Kidney epithelial cell (primary cell): ENCODE results near the gene SHROOM2. TPM values are rescaled to one million over a fixed set of nuclear protein-coding genes. Genes with fewer than 3 reads are reported as not detected.
A peak's percentile ranks its signal among the peaks of the same experiment; 100 is the strongest.

Experiments
- DNase-seq: peaks from one replicate; pipeline ENCODE4 v3.0.0-alpha.2; 2010; ENCODE audit warnings: low read depth
- H3K27me3 ChIP-seq: 2 replicates; pipeline ENCODE4 v1.6.0; 2011; ENCODE audit warnings: low read length; ENCODE audit not compliant: control insufficient read depth, insufficient read depth
- H3K36me3 ChIP-seq: 2 replicates; pipeline ENCODE4 v1.5.1; 2011; ENCODE audit warnings: low read length; ENCODE audit not compliant: control insufficient read depth, insufficient read depth
- H3K4me3 ChIP-seq: 2 replicates; pipeline ENCODE4 v1.5.1; 2011; ENCODE audit warnings: low read depth, mild to moderate bottlenecking, control low read depth, low read length
- CTCF ChIP-seq: IDR thresholded peaks from 2 replicates; pipeline ENCODE4 v1.5.1; 2011; ENCODE audit warnings: mild to moderate bottlenecking, moderate library complexity, low read length, control low read depth, inconsistent platforms; ENCODE audit not compliant: insufficient read depth, poor library complexity, severe bottlenecking
- total RNA-seq: library from RNA; depleted of rRNA; stranded (reverse); fragments of >200 nt; gene quantifications from 2 replicates; pipeline ENCODE4 v1.2.3, GENCODE V29; 2015

SHROOM2 gene
- total RNA-seq, 1 donor from 2014 or later, result 10.6 TPM

GRCh38 chrX:9926002-9926401, 139.8 kb downstream of the SHROOM2 start:
- DNase-seq, result no peak
- Histone ChIP-seq H3K4me3 (no peak overlapping the region), H3K27me3 (no peaks in the 10 kb centered on the region), H3K36me3 (no peaks in the 10 kb centered on the region)
- TF ChIP-seq CTCF, result no peak

- no peaks in the 10 kb centered on the region for H3K27me3 ChIP-seq
- TF ChIP-seq CTCF, result no peak
- DNase-seq, result no peak
These were observed 141.7 kb downstream of the SHROOM2 start for GRCh38 chrX:9927698-9928482.

GRCh38 chrX:9935436-9935835, 149.2 kb downstream of the SHROOM2 start:
- H3K27me3 ChIP-seq, result no peaks in the 10 kb centered on the region
- no peak overlapping the region for H3K4me3 ChIP-seq
- TF ChIP-seq CTCF, result no peak
- no peaks in the 10 kb centered on the region for H3K36me3 ChIP-seq
- DNase-seq, result no peak

More at GRCh38 chrX:9927698-9928482, 141.7 kb downstream of the SHROOM2 start:
- H3K4me3 ChIP-seq, result no peak overlapping the region
- H3K36me3 ChIP-seq, result no peaks in the 10 kb centered on the region

- H3K4me3 ChIP-seq, result no peak overlapping the region
- H3K27me3 ChIP-seq, result no peaks in the 10 kb centered on the region
- no peak for TF ChIP-seq CTCF
- no peak for DNase-seq
- no peaks in the 10 kb centered on the region for H3K36me3 ChIP-seq
These were observed 151.5 kb downstream of the SHROOM2 start for GRCh38 chrX:9937761-9938160.

- TF ChIP-seq CTCF, result no peak
- Histone ChIP-seq H3K4me3 (no peak overlapping the region), H3K27me3 (no peaks in the 10 kb centered on the region), H3K36me3 (no peaks in the 10 kb centered on the region)
- DNase-seq, result no peak
These were observed 152.3 kb downstream of the SHROOM2 start for GRCh38 chrX:9938516-9938915.

GRCh38 chrX:9940421-9940820, 154.2 kb downstream of the SHROOM2 start:
- TF ChIP-seq CTCF, result no peak
- Histone ChIP-seq H3K27me3 (no peaks in the 10 kb centered on the region), H3K4me3 (no peak overlapping the region), H3K36me3 (no peaks in the 10 kb centered on the region)
- peak; percentile 84 for DNase-seq
